Suprapubic skin (tissue), 4 donors: ENCODE results near the gene CXCR4. TPM values are rescaled to one million over a fixed set of nuclear protein-coding genes. Genes with fewer than 3 reads are reported as not detected.

Experiments
- DNase-seq, 2 donors: peaks; one replicate each; pipeline ENCODE4 v3.0.0-alpha.2; 2019; ENCODE audit warnings: low spot score in 2 of 2
- H3K27ac ChIP-seq: fragments of 200-600 bp; sonication (generic); one replicate; pipeline ENCODE4 v1.5.1; 2019
- H3K27me3 ChIP-seq: fragments of 200-600 bp; sonication (generic); one replicate; pipeline ENCODE4 v1.5.1; 2019
- H3K36me3 ChIP-seq: fragments of 200-600 bp; sonication (generic); one replicate; pipeline ENCODE4 v1.5.1; 2019
- H3K4me1 ChIP-seq: fragments of 200-600 bp; sonication (generic); one replicate; pipeline ENCODE4 v1.5.1; 2019
- H3K4me3 ChIP-seq: fragments of 200-600 bp; sonication (generic); one replicate; pipeline ENCODE4 v1.5.1; 2019; ENCODE audit warnings: mild to moderate bottlenecking
- H3K9me3 ChIP-seq: fragments of 200-600 bp; sonication (generic); one replicate; pipeline ENCODE4 v1.5.1; 2019
- CTCF ChIP-seq, 2 donors: fragments of 200-600 bp in 1 of 2; fragments of 450-650 bp in 1 of 2; sonication (generic) in 1 of 2; IDR thresholded peaks; one replicate each; pipeline ENCODE4 v1.5.1; 2016 to 2019; ENCODE audit warnings: antibody characterized with exemption in 2 of 2, mild to moderate bottlenecking in 1 of 2, moderate library complexity in 1 of 2
- EP300 ChIP-seq: sonication (generic); formaldehyde crosslinking; IDR thresholded peaks from one replicate; pipeline ENCODE4 v1.6.1; 2017; ENCODE audit warnings: antibody characterized with exemption
- POLR2A ChIP-seq, 2 donors: fragments of 450-650 bp; IDR thresholded peaks; one replicate each; pipeline ENCODE4 v1.6.1; 2017; ENCODE audit warnings: antibody characterized with exemption in 2 of 2, mild to moderate bottlenecking in 2 of 2, moderate library complexity in 2 of 2
- POLR2AphosphoS5 ChIP-seq, 3 donors: sonication (generic); formaldehyde crosslinking; IDR thresholded peaks; one replicate each; pipeline ENCODE4 v1.6.1; 2017; ENCODE audit warnings: antibody characterized with exemption in 3 of 3
- WGBS: methylation state at CpG from one replicate; pipeline ENCODE4 v1.1.5; 2018; 5-methylcytosine and 5-hydroxymethylcytosine counted together
- total RNA-seq, 4 donors: library from RNA; depleted of rRNA; stranded (reverse); fragments of >200 nt; gene quantifications; one replicate each; pipeline ENCODE4 v1.1.0, GENCODE V29; 2016

The CXCR4 gene
- total RNA-seq, 4 donors from 2014 or later = 5.1 to 6.8 (median 5.6) TPM

- WGBS = 77% methylated on average over 7 of the region's 7 CpGs
- H3K27me3 ChIP-seq = no peaks in the 10 kb centered on the region
- H3K4me1 ChIP-seq = no peaks in the 10 kb centered on the region
- TF ChIP-seq CTCF (IDR thresholded peaks at IDR 0.05) (no peak), POLR2A (IDR thresholded peaks at IDR 0.05) (no peak), EP300 (no peak), POLR2AphosphoS5 (IDR thresholded peaks at IDR 0.05) (no peak)
- no peak overlapping the region for H3K4me3 ChIP-seq
- H3K9me3 ChIP-seq = no peaks in the 10 kb centered on the region
- H3K27ac ChIP-seq = no peak overlapping the region
- no peak for DNase-seq
- no peaks in the 10 kb centered on the region for H3K36me3 ChIP-seq
Measured at GRCh38 chr2:136151021-136151971, 33.3 kb upstream of the CXCR4 start.

GRCh38 chr2:136149011-136149410 lies 31.1 kb upstream of the CXCR4 start:
- DNase-seq = no peak
- Histone ChIP-seq H3K27ac (no peak overlapping the region), H3K4me1 (no peaks in the 10 kb centered on the region), H3K4me3 (no peak overlapping the region), H3K36me3 (no peaks in the 10 kb centered on the region), H3K27me3 (no peaks in the 10 kb centered on the region), H3K9me3 (no peaks in the 10 kb centered on the region)
- WGBS = 68% methylated on average over 1 of the region's 1 CpG
- TF ChIP-seq POLR2AphosphoS5 (IDR thresholded peaks at IDR 0.05) = no peak

- H3K4me3 ChIP-seq = no peak overlapping the region
- DNase-seq = no peak
Measured at GRCh38 chr2:136146564-136146963, 28.6 kb upstream of the CXCR4 start.

GRCh38 chr2:136143603-136144451 lies 25.9 kb upstream of the CXCR4 start:
- no peaks in the 10 kb centered on the region for H3K36me3 ChIP-seq
- TF ChIP-seq POLR2A (IDR thresholded peaks at IDR 0.05) = no peak
- TF ChIP-seq EP300 = no peak
- no peak for TF ChIP-seq POLR2AphosphoS5 (IDR thresholded peaks at IDR 0.05)
- no peak for TF ChIP-seq CTCF (IDR thresholded peaks at IDR 0.05)
- 81% methylated on average over 6 of the region's 6 CpGs for WGBS
- no peaks in the 10 kb centered on the region for H3K27me3 ChIP-seq
- no peaks in the 10 kb centered on the region for H3K4me1 ChIP-seq
- H3K9me3 ChIP-seq = no peaks in the 10 kb centered on the region
- H3K27ac ChIP-seq = no peak overlapping the region
- H3K4me3 ChIP-seq = no peak overlapping the region
- DNase-seq = no peak

More at GRCh38 chr2:136146564-136146963, 28.6 kb upstream of the CXCR4 start:
- H3K27ac ChIP-seq = no peak overlapping the region
- H3K27me3 ChIP-seq = no peaks in the 10 kb centered on the region
- H3K9me3 ChIP-seq = no peaks in the 10 kb centered on the region
- no peak for TF ChIP-seq POLR2A (IDR thresholded peaks at IDR 0.05)
- TF ChIP-seq CTCF (IDR thresholded peaks at IDR 0.05) = no peak
- TF ChIP-seq EP300 = no peak
- TF ChIP-seq POLR2AphosphoS5 (IDR thresholded peaks at IDR 0.05) = no peak
- no peaks in the 10 kb centered on the region for H3K4me1 ChIP-seq
- no peaks in the 10 kb centered on the region for H3K36me3 ChIP-seq

- Histone ChIP-seq H3K27ac (no peak overlapping the region), H3K27me3 (no peaks in the 10 kb centered on the region), H3K4me3 (no peak overlapping the region), H3K4me1 (no peaks in the 10 kb centered on the region), H3K9me3 (no peaks in the 10 kb centered on the region), H3K36me3 (no peaks in the 10 kb centered on the region)
- DNase-seq = no peak
- 59% methylated on average over 7 of the region's 7 CpGs for WGBS
- TF ChIP-seq EP300 = no peak
- no peak for TF ChIP-seq POLR2AphosphoS5 (IDR thresholded peaks at IDR 0.05)
- no peak for TF ChIP-seq POLR2A (IDR thresholded peaks at IDR 0.05)
- TF ChIP-seq CTCF (IDR thresholded peaks at IDR 0.05) = no peak
Measured at GRCh38 chr2:136141510-136142149, 23.7 kb upstream of the CXCR4 start.
